OCI-LY1 (cell line): Measurements from ENCODE around the gene ELMO1.

Source experiments
- H2AFZ ChIP-seq: fragments of 200-600 bp; sonication (generic), shearing (Covaris generic); 2 replicates; pipeline ENCODE4 v1.6.0; 2014; ENCODE audit warnings: antibody characterized with exemption, mild to moderate bottlenecking, low read length
- H3F3A ChIP-seq: fragments of 200-600 bp; sonication (generic), shearing (Covaris generic); 2 replicates; pipeline ENCODE4 v1.6.0; 2014; ENCODE audit warnings: mild to moderate bottlenecking, antibody characterized with exemption, low read length, moderate library complexity; ENCODE audit not compliant: insufficient read depth
- H3K27ac ChIP-seq: fragments of 200-600 bp; sonication (generic); 2 replicates; pipeline ENCODE4 v1.5.1; 2014; ENCODE audit warnings: low read length, mixed run types, mild to moderate bottlenecking, low read depth; ENCODE audit not compliant: poor library complexity, severe bottlenecking
- H3K27me3 ChIP-seq: fragments of 200-600 bp; sonication (generic); 2 replicates; pipeline ENCODE4 v1.6.0; 2014; ENCODE audit warnings: antibody characterized with exemption, mild to moderate bottlenecking, low read length, moderate library complexity; ENCODE audit not compliant: insufficient read depth
- H3K36me3 ChIP-seq: fragments of 200-600 bp; sonication (generic); 2 replicates; pipeline ENCODE4 v1.6.1; 2014; ENCODE audit warnings: mild to moderate bottlenecking, antibody characterized with exemption, low read length, moderate library complexity, mixed read lengths; ENCODE audit not compliant: insufficient read depth
- H3K4me1 ChIP-seq: fragments of 200-600 bp; sonication (generic); 2 replicates; pipeline ENCODE4 v1.5.1; 2014; ENCODE audit warnings: mild to moderate bottlenecking, low read length, moderate library complexity; ENCODE audit not compliant: insufficient read depth, severe bottlenecking
- H3K4me2 ChIP-seq: fragments of 200-600 bp; sonication (generic), shearing (Covaris generic); 2 replicates; pipeline ENCODE4 v1.6.1; 2014; ENCODE audit warnings: low read length
- H3K4me3 ChIP-seq: fragments of 200-600 bp; sonication (generic); 2 replicates; pipeline ENCODE4 v1.5.1; 2014; ENCODE audit warnings: low read length, low read depth, mild to moderate bottlenecking, mixed read lengths; ENCODE audit not compliant: poor library complexity, severe bottlenecking
- H3K79me2 ChIP-seq: fragments of 200-600 bp; shearing (Covaris generic); 2 replicates; pipeline ENCODE4 v1.6.1; 2016; ENCODE audit warnings: mixed run types, low read length, mixed read lengths; ENCODE audit not compliant: insufficient read depth
- H3K9ac ChIP-seq: fragments of 200-600 bp; sonication (generic), shearing (Covaris generic); 2 replicates; pipeline ENCODE4 v1.6.1; 2014; ENCODE audit warnings: mild to moderate bottlenecking, low read length, mixed read lengths
- H3K9me2 ChIP-seq: fragments of 200-600 bp; sonication (generic), shearing (Covaris generic); 2 replicates; pipeline ENCODE4 v1.6.1; 2014; ENCODE audit warnings: low read depth, mild to moderate bottlenecking, low read length, mixed read lengths
- H3K9me3 ChIP-seq: fragments of 200-600 bp; shearing (Covaris generic); 2 replicates; pipeline ENCODE4 v1.6.1; 2014; ENCODE audit warnings: low read length, mixed read lengths
- H4K20me1 ChIP-seq: fragments of 200-600 bp; sonication (generic), shearing (Covaris generic); 2 replicates; pipeline ENCODE4 v1.6.0; 2016; ENCODE audit warnings: mild to moderate bottlenecking, low read length; ENCODE audit not compliant: insufficient read depth
- EZH2 ChIP-seq: fragments of 200-600 bp; sonication (generic), shearing (Covaris generic); IDR thresholded peaks from 2 replicates; pipeline ENCODE4 v1.8.0; 2017; ENCODE audit warnings: borderline replicate concordance, mixed run types, mild to moderate bottlenecking, antibody characterized with exemption, low read length, moderate library complexity, mixed read lengths
- TF ChIP-seq, protein P1 (sequence below): fragments of 200-600 bp; sonication (generic), shearing (Covaris generic); IDR thresholded peaks from 2 replicates; pipeline ENCODE4 v1.5.1; 2017; ENCODE audit warnings: mild to moderate bottlenecking, antibody characterized with exemption, low read length, moderate library complexity, mixed read lengths

ELMO1 gene

DNA sequence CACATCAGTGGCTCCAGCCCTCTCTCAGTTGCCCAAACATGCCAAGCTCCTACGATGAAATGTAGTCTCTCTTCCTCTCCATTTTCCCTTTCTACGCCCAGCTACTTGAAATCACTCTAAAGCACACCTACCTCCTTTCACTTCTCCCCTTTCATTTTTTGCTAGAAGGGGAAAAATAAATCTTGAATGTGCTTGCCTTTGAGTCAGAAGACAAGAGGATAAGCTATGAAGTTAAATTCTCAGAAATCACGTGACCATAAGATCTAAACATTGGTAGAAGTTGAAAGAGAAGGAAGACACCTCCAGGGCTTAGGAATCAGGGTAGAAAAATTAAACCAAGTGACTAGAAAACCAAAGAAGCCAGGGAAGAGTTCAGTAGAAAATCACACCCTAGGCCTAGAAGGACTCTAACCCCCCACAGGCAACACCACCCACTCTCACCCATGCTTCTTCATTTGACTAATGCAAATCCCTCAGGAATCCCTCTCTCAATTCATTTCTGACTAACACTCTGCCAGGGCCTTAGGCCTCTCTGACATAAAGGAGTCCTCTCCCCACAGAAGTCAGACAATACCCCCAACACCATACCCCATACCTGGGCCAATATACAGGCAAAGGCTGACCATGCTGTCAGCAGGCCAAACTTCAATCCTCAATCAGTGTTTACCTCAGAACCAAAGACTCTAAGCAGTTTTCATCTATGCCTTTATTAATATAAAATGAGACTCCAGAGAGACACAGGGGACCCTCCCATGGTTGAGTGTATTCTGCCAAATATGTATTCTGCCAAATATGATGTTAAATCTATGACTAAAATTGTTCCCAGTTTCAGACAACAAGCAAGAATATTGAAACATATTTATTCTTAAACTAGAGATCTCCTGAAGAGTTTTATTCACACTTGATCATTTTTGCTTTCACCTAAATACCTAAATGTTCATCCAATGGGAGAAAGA, 84.8 kb downstream of the ELMO1 start:
- Histone ChIP-seq H4K20me1 (no peaks in the 10 kb centered on the region), H3K79me2 (no peaks in the 10 kb centered on the region), H3K27me3 (peaks cover 8% of the 10 kb centered on the region; the same call in 1 of the 2 replicates), H3K36me3 (no peaks in the 10 kb centered on the region), H3K27ac (no peak overlapping the region), H3K4me3 (no peak overlapping the region), H2AFZ (no peak overlapping the region), H3K9me2 (no peaks in the 10 kb centered on the region), H3K9me3 (no peaks in the 10 kb centered on the region), H3K9ac (no peak overlapping the region), H3K4me1 (no peaks in the 10 kb centered on the region), H3K4me2 (no peak overlapping the region), H3F3A (no peaks in the 10 kb centered on the region)
- TF ChIP-seq EZH2, result no peak
- TF ChIP-seq, protein P1, sequence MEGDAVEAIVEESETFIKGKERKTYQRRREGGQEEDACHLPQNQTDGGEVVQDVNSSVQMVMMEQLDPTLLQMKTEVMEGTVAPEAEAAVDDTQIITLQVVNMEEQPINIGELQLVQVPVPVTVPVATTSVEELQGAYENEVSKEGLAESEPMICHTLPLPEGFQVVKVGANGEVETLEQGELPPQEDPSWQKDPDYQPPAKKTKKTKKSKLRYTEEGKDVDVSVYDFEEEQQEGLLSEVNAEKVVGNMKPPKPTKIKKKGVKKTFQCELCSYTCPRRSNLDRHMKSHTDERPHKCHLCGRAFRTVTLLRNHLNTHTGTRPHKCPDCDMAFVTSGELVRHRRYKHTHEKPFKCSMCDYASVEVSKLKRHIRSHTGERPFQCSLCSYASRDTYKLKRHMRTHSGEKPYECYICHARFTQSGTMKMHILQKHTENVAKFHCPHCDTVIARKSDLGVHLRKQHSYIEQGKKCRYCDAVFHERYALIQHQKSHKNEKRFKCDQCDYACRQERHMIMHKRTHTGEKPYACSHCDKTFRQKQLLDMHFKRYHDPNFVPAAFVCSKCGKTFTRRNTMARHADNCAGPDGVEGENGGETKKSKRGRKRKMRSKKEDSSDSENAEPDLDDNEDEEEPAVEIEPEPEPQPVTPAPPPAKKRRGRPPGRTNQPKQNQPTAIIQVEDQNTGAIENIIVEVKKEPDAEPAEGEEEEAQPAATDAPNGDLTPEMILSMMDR, result no peak

DNA sequence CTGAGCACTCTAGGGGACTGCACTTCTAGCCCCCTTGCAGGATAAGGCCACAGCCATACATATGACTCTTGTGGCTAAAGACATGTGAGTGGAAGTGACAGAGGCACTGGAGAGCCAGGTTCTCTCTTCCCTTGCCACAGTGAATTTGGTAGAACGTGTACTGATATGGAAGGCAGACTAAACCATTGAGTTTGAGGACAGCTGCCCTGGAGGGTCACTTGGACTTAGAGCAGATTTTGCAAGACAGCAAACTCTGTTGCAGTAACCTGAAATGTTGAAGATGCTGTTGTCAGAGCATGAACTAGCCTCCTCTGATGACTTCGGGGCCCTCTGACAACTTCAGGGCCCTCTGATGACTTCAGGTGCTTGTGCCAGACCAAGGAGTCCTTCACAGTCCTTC, 85.9 kb downstream of the ELMO1 start:
- no peaks in the 10 kb centered on the region for H3K9me2 ChIP-seq
- peaks cover 8% of the 10 kb centered on the region; the same call in 1 of the 2 replicates for H3K27me3 ChIP-seq
- TF ChIP-seq, protein P1, result no peak
- TF ChIP-seq EZH2, result no peak
- no peaks in the 10 kb centered on the region for H3K79me2 ChIP-seq
- no peaks in the 10 kb centered on the region for H3K36me3 ChIP-seq
- no peak overlapping the region for H3K27ac ChIP-seq
- H3K4me1 ChIP-seq, result no peaks in the 10 kb centered on the region
- no peak overlapping the region for H3K4me3 ChIP-seq
- no peaks in the 10 kb centered on the region for H3K9me3 ChIP-seq
- no peak overlapping the region for H3K9ac ChIP-seq
- no peak overlapping the region for H2AFZ ChIP-seq
- H3F3A ChIP-seq, result no peaks in the 10 kb centered on the region
- no peaks in the 10 kb centered on the region for H4K20me1 ChIP-seq
- H3K4me2 ChIP-seq, result no peak overlapping the region

DNA sequence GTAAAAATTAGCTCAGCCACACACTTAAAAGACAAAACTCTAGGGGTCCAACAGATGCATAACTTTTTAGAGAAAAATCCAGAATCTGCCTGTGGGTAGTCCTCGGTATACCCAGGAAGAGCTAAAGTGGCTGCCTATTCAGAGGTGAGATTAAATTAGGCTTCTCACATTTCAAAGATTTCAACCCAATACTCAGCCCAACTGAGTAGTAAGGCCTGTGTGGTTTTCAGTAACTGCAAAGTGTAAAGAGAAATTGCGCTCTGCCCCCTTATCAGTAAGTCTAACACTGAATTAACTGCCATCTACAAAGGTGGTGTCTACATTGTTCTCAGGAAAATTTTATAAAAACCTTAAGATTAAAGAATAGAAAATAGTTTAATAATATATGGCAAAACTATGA, 88.2 kb downstream of the ELMO1 start:
- Histone ChIP-seq H2AFZ (no peak overlapping the region), H3K9me2 (no peaks in the 10 kb centered on the region), H3K27me3 (peaks cover 8% of the 10 kb centered on the region; the same call in 1 of the 2 replicates), H3K27ac (no peak overlapping the region), H3K4me3 (no peak overlapping the region), H4K20me1 (no peaks in the 10 kb centered on the region), H3K4me1 (no peaks in the 10 kb centered on the region), H3K4me2 (no peak overlapping the region), H3F3A (no peaks in the 10 kb centered on the region), H3K9ac (no peak overlapping the region), H3K36me3 (no peaks in the 10 kb centered on the region), H3K9me3 (no peaks in the 10 kb centered on the region), H3K79me2 (no peaks in the 10 kb centered on the region)
- TF ChIP-seq EZH2, result no peak
- TF ChIP-seq, protein P1, result no peak
